ENCODE measurements around the gene SEC24C.

Gene SEC24C

GRCh38 chr10:73796766-73797165 lies 52.6 kb downstream of the SEC24C start:
- Histone ChIP-seq H3K79me2 (ENCODE audit: insufficient read depth, low read length) (no peaks in the 10 kb centered on the region), H3K9ac (ENCODE audit: low read length) (no peak overlapping the region), H3K4me3 (ENCODE audit: insufficient read depth, low read length, poor library complexity, severe bottlenecking) (no peak overlapping the region), H3K27me3 (ENCODE audit: low read length) (no peaks in the 10 kb centered on the region), H3K9me2 (replicated peaks; ENCODE audit: insufficient read depth, low read length) (no peaks in the 10 kb centered on the region), H3K9me3 (ENCODE audit: insufficient read depth, low read length) (no peaks in the 10 kb centered on the region), H3K4me2 (ENCODE audit: low read depth, low read length, poor library complexity, severe bottlenecking) (no peak overlapping the region), H2AFZ (ENCODE audit: low read depth, low read length, severe bottlenecking) (no peak overlapping the region), H3K27ac (ENCODE audit: low read depth, low read length) (no peak overlapping the region), H3F3A (ENCODE audit: insufficient read depth) (no peaks in the 10 kb centered on the region), H4K20me1 (ENCODE audit: low read depth, low read length) (no peaks in the 10 kb centered on the region), H3K36me3 (ENCODE audit: low read length) (no peaks in the 10 kb centered on the region)
- TF ChIP-seq EZH2phosphoT487 (conservative IDR thresholded peaks at IDR 0.05; ENCODE audit: low read length) (no peak), CTCF (IDR thresholded peaks at IDR 0.05; ENCODE audit: insufficient read depth, low read length, poor library complexity, severe bottlenecking) (no peak)

GRCh38 chr10:73797324-73798025 lies 53.3 kb downstream of the SEC24C start:
- Histone ChIP-seq H3K27ac (ENCODE audit: low read depth, low read length) (no peak overlapping the region), H4K20me1 (ENCODE audit: low read depth, low read length) (no peaks in the 10 kb centered on the region), H3K9ac (ENCODE audit: low read length) (no peak overlapping the region), H3K36me3 (ENCODE audit: low read length) (no peaks in the 10 kb centered on the region), H3F3A (ENCODE audit: insufficient read depth) (no peaks in the 10 kb centered on the region), H3K27me3 (ENCODE audit: low read length) (no peaks in the 10 kb centered on the region), H3K9me3 (ENCODE audit: insufficient read depth, low read length) (no peaks in the 10 kb centered on the region), H3K4me2 (ENCODE audit: low read depth, low read length, poor library complexity, severe bottlenecking) (no peak overlapping the region), H2AFZ (ENCODE audit: low read depth, low read length, severe bottlenecking) (no peak overlapping the region), H3K9me2 (replicated peaks; ENCODE audit: insufficient read depth, low read length) (no peaks in the 10 kb centered on the region), H3K4me3 (ENCODE audit: insufficient read depth, low read length, poor library complexity, severe bottlenecking) (no peak overlapping the region), H3K79me2 (ENCODE audit: insufficient read depth, low read length) (no peaks in the 10 kb centered on the region)
- no peak for TF ChIP-seq CTCF (IDR thresholded peaks at IDR 0.05; ENCODE audit: insufficient read depth, low read length, poor library complexity, severe bottlenecking)
- TF ChIP-seq EZH2phosphoT487 (conservative IDR thresholded peaks at IDR 0.05; ENCODE audit: low read length), result no peak

- Histone ChIP-seq H3K27me3 (ENCODE audit: low read length) (no peaks in the 10 kb centered on the region), H3K79me2 (ENCODE audit: insufficient read depth, low read length) (no peaks in the 10 kb centered on the region), H3K9ac (ENCODE audit: low read length) (no peak overlapping the region), H3K9me3 (ENCODE audit: insufficient read depth, low read length) (no peaks in the 10 kb centered on the region), H2AFZ (ENCODE audit: low read depth, low read length, severe bottlenecking) (no peak overlapping the region), H3F3A (ENCODE audit: insufficient read depth) (no peaks in the 10 kb centered on the region), H3K4me3 (ENCODE audit: insufficient read depth, low read length, poor library complexity, severe bottlenecking) (no peak overlapping the region), H3K27ac (ENCODE audit: low read depth, low read length) (no peak overlapping the region), H3K9me2 (replicated peaks; ENCODE audit: insufficient read depth, low read length) (no peaks in the 10 kb centered on the region), H4K20me1 (ENCODE audit: low read depth, low read length) (no peaks in the 10 kb centered on the region), H3K36me3 (ENCODE audit: low read length) (no peaks in the 10 kb centered on the region), H3K4me2 (ENCODE audit: low read depth, low read length, poor library complexity, severe bottlenecking) (no peak overlapping the region)
- TF ChIP-seq EZH2phosphoT487 (conservative IDR thresholded peaks at IDR 0.05; ENCODE audit: low read length), result no peak
Observed at GRCh38 chr10:73798087-73798486, 53.9 kb downstream of the SEC24C start.

- H3K9ac ChIP-seq (ENCODE audit: low read length), result no peak overlapping the region
- no peaks in the 10 kb centered on the region for H3F3A ChIP-seq (ENCODE audit: insufficient read depth)
- no peak overlapping the region for H3K4me3 ChIP-seq (ENCODE audit: insufficient read depth, low read length, poor library complexity, severe bottlenecking)
- H3K27me3 ChIP-seq (ENCODE audit: low read length), result no peaks in the 10 kb centered on the region
- H3K4me2 ChIP-seq (ENCODE audit: low read depth, low read length, poor library complexity, severe bottlenecking), result no peak overlapping the region
- no peaks in the 10 kb centered on the region for H3K36me3 ChIP-seq (ENCODE audit: low read length)
- H3K9me2 ChIP-seq (replicated peaks; ENCODE audit: insufficient read depth, low read length), result no peaks in the 10 kb centered on the region
- TF ChIP-seq EZH2phosphoT487 (conservative IDR thresholded peaks at IDR 0.05; ENCODE audit: low read length) (no peak), CTCF (IDR thresholded peaks at IDR 0.05; ENCODE audit: insufficient read depth, low read length, poor library complexity, severe bottlenecking) (no peak)
- H3K79me2 ChIP-seq (ENCODE audit: insufficient read depth, low read length), result no peaks in the 10 kb centered on the region
- H2AFZ ChIP-seq (ENCODE audit: low read depth, low read length, severe bottlenecking), result no peak overlapping the region
- H3K27ac ChIP-seq (ENCODE audit: low read depth, low read length), result no peak overlapping the region
- H4K20me1 ChIP-seq (ENCODE audit: low read depth, low read length), result no peaks in the 10 kb centered on the region
- H3K9me3 ChIP-seq (ENCODE audit: insufficient read depth, low read length), result no peaks in the 10 kb centered on the region
Observed at GRCh38 chr10:73798927-73799560, 54.9 kb downstream of the SEC24C start.

All from SU-DHL-6 (cell line).